ENCODE results near the gene DAPK2.

The DAPK2 gene

GRCh38 chr15:63891079-63891767, 155.1 kb downstream of the DAPK2 start:
- peak; percentile 60 to 64 for DNase-seq

- no peak for DNase-seq
These were observed 155.7 kb downstream of the DAPK2 start for GRCh38 chr15:63890617-63891016.

GRCh38 chr15:63889831-63890230, 156.5 kb downstream of the DAPK2 start:
- DNase-seq: no peak

- no peak for DNase-seq
These were observed 157.5 kb downstream of the DAPK2 start for GRCh38 chr15:63888823-63889222.

- DNase-seq: no peak
These were observed 158.1 kb downstream of the DAPK2 start for GRCh38 chr15:63888146-63888545.

GRCh38 chr15:63887630-63888029, 158.7 kb downstream of the DAPK2 start:
- DNase-seq: peak; percentile 52 to 61

- DNase-seq: no peak
These were observed 161.3 kb downstream of the DAPK2 start for GRCh38 chr15:63884953-63885352.

GRCh38 chr15:63881431-63881830, 164.9 kb downstream of the DAPK2 start:
- DNase-seq: peak in 1 of 2 experiments; percentile 33

GRCh38 chr15:63880744-63881143, 165.5 kb downstream of the DAPK2 start:
- DNase-seq: no peak

- no peak for DNase-seq
These were observed 166.3 kb downstream of the DAPK2 start for GRCh38 chr15:63879995-63880394.

- DNase-seq: no peak
These were observed 167.1 kb downstream of the DAPK2 start for GRCh38 chr15:63879211-63879610.

GRCh38 chr15:63877713-63878271, 168.5 kb downstream of the DAPK2 start:
- no peak for DNase-seq

GRCh38 chr15:63876085-63876662, 170.1 kb downstream of the DAPK2 start:
- peak; percentile 13 for DNase-seq

GRCh38 chr15:63874616-63875015, 171.7 kb downstream of the DAPK2 start:
- DNase-seq: no peak

- DNase-seq: no peak
These were observed 173.3 kb downstream of the DAPK2 start for GRCh38 chr15:63872759-63873510.

- DNase-seq: peak; percentile 71 to 90
These were observed 175.6 kb downstream of the DAPK2 start for GRCh38 chr15:63870487-63871209.

GRCh38 chr15:63870043-63870394, 176.3 kb downstream of the DAPK2 start:
- no peak for DNase-seq

GRCh38 chr15:63869371-63870042, 176.8 kb downstream of the DAPK2 start:
- no peak for DNase-seq

- no peak for DNase-seq
These were observed 182.1 kb downstream of the DAPK2 start for GRCh38 chr15:63864186-63864585.

- DNase-seq: no peak
These were observed 184.3 kb downstream of the DAPK2 start for GRCh38 chr15:63861946-63862517.

- no peak for DNase-seq
These were observed 185.7 kb downstream of the DAPK2 start for GRCh38 chr15:63860555-63860954.

GRCh38 chr15:63860155-63860554, 186.1 kb downstream of the DAPK2 start:
- peak; percentile 24 to 41 for DNase-seq
